ENCODE results near the gene SLC16A7.

The SLC16A7 gene

GRCh38 chr12:59672273-59672672 lies 76.4 kb downstream of the SLC16A7 start:
- no peak overlapping the region for H3K4me3 Mint-ChIP-seq
- peaks cover 1% of the 10 kb centered on the region for H3K9me3 Mint-ChIP-seq (ENCODE audit: low read depth)

GRCh38 chr12:59675461-59675860 lies 79.6 kb downstream of the SLC16A7 start:
- Mint-ChIP-seq H3K4me1 (ENCODE audit: low read depth) (peaks cover 37% of the 10 kb centered on the region), H3K27ac (no peak overlapping the region), H3K4me3 (no peak overlapping the region), H3K36me3 (peaks cover 32% of the 10 kb centered on the region), H3K27me3 (no peaks in the 10 kb centered on the region), H3K9me3 (ENCODE audit: low read depth) (no peaks in the 10 kb centered on the region)

More at GRCh38 chr12:59672273-59672672, 76.4 kb downstream of the SLC16A7 start:
- Mint-ChIP-seq H3K36me3 (peaks cover 33% of the 10 kb centered on the region), H3K27me3 (no peaks in the 10 kb centered on the region), H3K4me1 (ENCODE audit: low read depth) (peaks cover 49% of the 10 kb centered on the region), H3K27ac (no peak overlapping the region)

- no peaks in the 10 kb centered on the region for H3K27me3 Mint-ChIP-seq
- no peaks in the 10 kb centered on the region for H3K9me3 Mint-ChIP-seq (ENCODE audit: low read depth)
- no peak overlapping the region for H3K27ac Mint-ChIP-seq
- H3K4me1 Mint-ChIP-seq (ENCODE audit: low read depth): peaks cover 31% of the 10 kb centered on the region
- H3K36me3 Mint-ChIP-seq: peaks cover 29% of the 10 kb centered on the region
- H3K4me3 Mint-ChIP-seq: no peak overlapping the region
Observed at GRCh38 chr12:59677857-59678256, 82.0 kb downstream of the SLC16A7 start.

GRCh38 chr12:59678759-59679411 lies 83.1 kb downstream of the SLC16A7 start:
- H3K36me3 Mint-ChIP-seq: peaks cover 27% of the 10 kb centered on the region
- H3K4me3 Mint-ChIP-seq: no peak overlapping the region
- peaks cover 33% of the 10 kb centered on the region for H3K4me1 Mint-ChIP-seq (ENCODE audit: low read depth)
- H3K27ac Mint-ChIP-seq: no peak overlapping the region
- H3K9me3 Mint-ChIP-seq (ENCODE audit: low read depth): peaks cover 3% of the 10 kb centered on the region
- no peaks in the 10 kb centered on the region for H3K27me3 Mint-ChIP-seq

GRCh38 chr12:59689776-59690175 lies 93.9 kb downstream of the SLC16A7 start:
- H3K4me3 Mint-ChIP-seq: no peak overlapping the region
- no peak overlapping the region for H3K27ac Mint-ChIP-seq
- H3K27me3 Mint-ChIP-seq: no peaks in the 10 kb centered on the region
- H3K36me3 Mint-ChIP-seq: peaks cover 15% of the 10 kb centered on the region
- peaks cover 20% of the 10 kb centered on the region for H3K4me1 Mint-ChIP-seq (ENCODE audit: low read depth)
- H3K9me3 Mint-ChIP-seq (ENCODE audit: low read depth): peaks cover 3% of the 10 kb centered on the region

GRCh38 chr12:59695379-59695778 lies 99.5 kb downstream of the SLC16A7 start:
- Mint-ChIP-seq H3K27me3 (no peaks in the 10 kb centered on the region), H3K4me1 (ENCODE audit: low read depth) (peaks cover 23% of the 10 kb centered on the region), H3K9me3 (ENCODE audit: low read depth) (peaks cover 3% of the 10 kb centered on the region), H3K36me3 (peaks cover 11% of the 10 kb centered on the region), H3K4me3 (no peak overlapping the region), H3K27ac (no peak overlapping the region)

- Mint-ChIP-seq H3K4me1 (ENCODE audit: low read depth) (peaks cover 16% of the 10 kb centered on the region), H3K36me3 (peaks cover 2% of the 10 kb centered on the region)
Observed at GRCh38 chr12:59698600-59698999, 102.8 kb downstream of the SLC16A7 start.

GRCh38 chr12:59699421-59700152 lies 103.8 kb downstream of the SLC16A7 start:
- Mint-ChIP-seq H3K4me1 (ENCODE audit: low read depth) (peaks cover 13% of the 10 kb centered on the region), H3K27ac (no peak overlapping the region), H3K36me3 (peaks cover 2% of the 10 kb centered on the region), H3K9me3 (ENCODE audit: low read depth) (no peaks in the 10 kb centered on the region), H3K4me3 (no peak overlapping the region), H3K27me3 (no peaks in the 10 kb centered on the region)

More at GRCh38 chr12:59698600-59698999, 102.8 kb downstream of the SLC16A7 start:
- Mint-ChIP-seq H3K27ac (no peak overlapping the region), H3K9me3 (ENCODE audit: low read depth) (no peaks in the 10 kb centered on the region), H3K4me3 (no peak overlapping the region), H3K27me3 (no peaks in the 10 kb centered on the region)

- no peaks in the 10 kb centered on the region for H3K9me3 Mint-ChIP-seq (ENCODE audit: low read depth)
- H3K4me3 Mint-ChIP-seq: no peak overlapping the region
- peaks cover 13% of the 10 kb centered on the region for H3K4me1 Mint-ChIP-seq (ENCODE audit: low read depth)
- H3K27ac Mint-ChIP-seq: no peak overlapping the region
- H3K27me3 Mint-ChIP-seq: no peaks in the 10 kb centered on the region
- H3K36me3 Mint-ChIP-seq: peaks cover 2% of the 10 kb centered on the region
Observed at GRCh38 chr12:59700153-59700450, 104.3 kb downstream of the SLC16A7 start.

GRCh38 chr12:59708064-59708463 lies 112.2 kb downstream of the SLC16A7 start:
- no peak overlapping the region for H3K27ac Mint-ChIP-seq
- no peaks in the 10 kb centered on the region for H3K27me3 Mint-ChIP-seq
- H3K4me1 Mint-ChIP-seq (ENCODE audit: low read depth): peaks cover 20% of the 10 kb centered on the region
- H3K36me3 Mint-ChIP-seq: peaks cover 35% of the 10 kb centered on the region
- no peak overlapping the region for H3K4me3 Mint-ChIP-seq
- no peaks in the 10 kb centered on the region for H3K9me3 Mint-ChIP-seq (ENCODE audit: low read depth)

GRCh38 chr12:59708484-59708883 lies 112.7 kb downstream of the SLC16A7 start:
- Mint-ChIP-seq H3K27me3 (no peaks in the 10 kb centered on the region), H3K27ac (peak overlapping the region; percentile 42), H3K36me3 (peaks cover 35% of the 10 kb centered on the region), H3K9me3 (ENCODE audit: low read depth) (no peaks in the 10 kb centered on the region), H3K4me3 (no peak overlapping the region), H3K4me1 (ENCODE audit: low read depth) (peaks cover 20% of the 10 kb centered on the region)

GRCh38 chr12:59710004-59710628 lies 114.3 kb downstream of the SLC16A7 start:
- Mint-ChIP-seq H3K4me1 (ENCODE audit: low read depth) (peaks cover 23% of the 10 kb centered on the region), H3K9me3 (ENCODE audit: low read depth) (no peaks in the 10 kb centered on the region), H3K27me3 (no peaks in the 10 kb centered on the region), H3K36me3 (peaks cover 40% of the 10 kb centered on the region), H3K27ac (no peak overlapping the region), H3K4me3 (no peak overlapping the region)

- no peaks in the 10 kb centered on the region for H3K27me3 Mint-ChIP-seq
- H3K4me1 Mint-ChIP-seq (ENCODE audit: low read depth): peaks cover 24% of the 10 kb centered on the region
- peak overlapping the region; percentile 5 for H3K27ac Mint-ChIP-seq
- no peaks in the 10 kb centered on the region for H3K9me3 Mint-ChIP-seq (ENCODE audit: low read depth)
- no peak overlapping the region for H3K4me3 Mint-ChIP-seq
- peaks cover 40% of the 10 kb centered on the region for H3K36me3 Mint-ChIP-seq
Observed at GRCh38 chr12:59710964-59711363, 115.1 kb downstream of the SLC16A7 start.

GRCh38 chr12:59715434-59715833 lies 119.6 kb downstream of the SLC16A7 start:
- Mint-ChIP-seq H3K27me3 (no peaks in the 10 kb centered on the region), H3K4me3 (no peak overlapping the region), H3K4me1 (ENCODE audit: low read depth) (peaks cover 22% of the 10 kb centered on the region), H3K9me3 (ENCODE audit: low read depth) (no peaks in the 10 kb centered on the region), H3K27ac (no peak overlapping the region), H3K36me3 (peaks cover 34% of the 10 kb centered on the region)

- H3K27ac Mint-ChIP-seq: no peak overlapping the region
- no peaks in the 10 kb centered on the region for H3K27me3 Mint-ChIP-seq
- no peaks in the 10 kb centered on the region for H3K9me3 Mint-ChIP-seq (ENCODE audit: low read depth)
- H3K4me3 Mint-ChIP-seq: no peak overlapping the region
- peaks cover 28% of the 10 kb centered on the region for H3K36me3 Mint-ChIP-seq
- H3K4me1 Mint-ChIP-seq (ENCODE audit: low read depth): peaks cover 20% of the 10 kb centered on the region
Observed at GRCh38 chr12:59716043-59716442, 120.2 kb downstream of the SLC16A7 start.

Data from activated naive CD8-positive, alpha-beta T cell (primary cell).